IPS-NIHi11 (cell line): Measurements from ENCODE around the gene FBP1.

ENCODE experiments used
- DNase-seq: peaks from one replicate; pipeline ENCODE4 v3.0.0; 2012; ENCODE audit warnings: mixed read lengths, low spot score

The FBP1 gene

DNA sequence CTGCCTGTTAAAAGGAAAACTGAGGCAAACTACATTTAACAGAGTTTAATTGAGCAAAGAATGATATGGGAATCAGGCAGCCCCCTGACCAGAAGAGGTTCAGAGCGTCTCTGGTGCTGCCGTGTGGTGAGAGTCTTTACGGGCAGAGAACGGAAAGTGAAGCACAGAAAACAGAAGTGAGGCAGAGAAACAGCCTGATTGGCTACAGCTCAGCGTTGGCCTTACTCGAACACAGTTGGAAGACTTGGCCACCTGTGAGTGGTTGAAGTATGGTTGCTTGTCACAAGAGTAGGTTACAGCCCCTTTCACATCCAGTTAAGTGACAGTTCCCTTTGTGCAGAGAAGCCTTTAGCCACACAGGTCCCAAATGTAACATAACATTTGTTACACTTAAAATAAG, 16.9 kb upstream of the FBP1 start:
- no peak for DNase-seq

DNA sequence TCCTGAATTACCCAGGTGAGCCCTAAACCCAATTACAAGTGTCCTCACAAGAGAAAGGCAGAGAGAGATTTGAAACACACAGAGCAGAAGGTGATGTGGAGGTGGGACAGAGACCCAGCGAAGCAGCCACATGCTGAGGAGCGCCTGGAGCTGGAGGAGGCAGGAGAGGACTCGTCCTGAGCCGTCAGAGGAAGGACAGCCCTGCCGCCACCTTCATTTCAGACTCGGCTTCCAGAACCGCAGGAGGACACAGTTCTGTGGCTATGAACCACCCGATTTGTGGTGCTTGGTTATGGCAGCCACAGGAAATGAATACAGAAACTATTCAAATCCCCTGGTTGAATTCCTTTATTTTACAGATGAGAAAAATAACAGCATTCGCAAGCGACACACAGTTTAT, 16.4 kb upstream of the FBP1 start:
- no peak for DNase-seq

GRCh38 chr9:94654165-94654894, 15.0 kb upstream of the FBP1 start:
- DNase-seq, result no peak

GRCh38 chr9:94650949-94651348, 11.6 kb upstream of the FBP1 start:
- DNase-seq, result no peak

- DNase-seq, result no peak
These were observed 9.9 kb upstream of the FBP1 start for GRCh38 chr9:94649100-94649819.

GRCh38 chr9:94648185-94648584, 8.9 kb upstream of the FBP1 start:
- DNase-seq, result no peak

GRCh38 chr9:94645901-94646300, 6.6 kb upstream of the FBP1 start:
- no peak for DNase-seq

DNA sequence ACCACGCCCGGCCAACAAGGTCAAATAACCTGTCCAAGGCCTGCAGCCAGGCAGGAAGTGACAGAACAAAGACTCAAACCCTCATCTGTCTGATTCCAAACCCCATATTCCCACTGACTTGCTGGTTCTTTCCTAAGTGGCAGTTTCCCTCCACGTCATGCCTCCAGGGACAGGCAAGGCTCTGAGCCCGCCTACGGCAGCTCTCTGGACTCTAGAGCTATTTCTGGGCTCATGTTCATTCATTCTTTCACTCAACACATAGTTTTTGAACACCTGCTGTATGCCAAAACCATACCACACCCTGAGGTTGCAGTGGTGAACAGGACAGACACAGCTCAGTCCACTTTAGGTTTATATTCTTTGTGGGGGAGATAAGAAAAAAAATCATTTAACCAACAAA, 5.2 kb upstream of the FBP1 start:
- DNase-seq, result no peak

GRCh38 chr9:94643741-94644140, 4.4 kb upstream of the FBP1 start:
- no peak for DNase-seq

- no peak for DNase-seq
These were observed 3.9 kb upstream of the FBP1 start for GRCh38 chr9:94643176-94643575.

- DNase-seq, result no peak
These were observed 3.2 kb upstream of the FBP1 start for GRCh38 chr9:94642501-94642900.

- DNase-seq, result peak; percentile 70
These were observed 670 bp upstream of the FBP1 start for GRCh38 chr9:94639999-94640376.

- DNase-seq, result no peak
These were observed 820 bp downstream of the FBP1 start for GRCh38 chr9:94638335-94639060.

DNA sequence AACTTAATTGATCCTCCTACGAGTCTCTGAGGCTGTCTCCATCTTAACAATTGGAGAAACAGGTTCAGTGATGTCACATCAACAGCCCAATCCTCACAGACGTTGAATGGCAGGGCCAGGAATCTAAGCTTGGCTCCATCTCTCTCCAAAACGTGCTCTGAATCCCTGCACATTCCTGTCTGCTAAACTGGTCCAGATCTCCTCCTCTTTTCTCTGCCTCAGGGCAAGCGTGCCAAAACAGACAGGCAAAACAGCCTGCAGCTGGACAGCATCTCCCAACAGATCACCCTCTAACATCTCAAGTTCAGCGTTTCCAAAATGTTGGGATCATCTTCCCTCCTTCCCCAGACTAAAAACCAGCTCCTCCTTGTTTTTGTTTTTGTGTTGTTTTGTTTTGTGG, 6.6 kb downstream of the FBP1 start:
- DNase-seq, result no peak

- DNase-seq, result no peak
These were observed 7.7 kb downstream of the FBP1 start for GRCh38 chr9:94631599-94631998.

- DNase-seq, result peak; percentile 49
These were observed 8.5 kb downstream of the FBP1 start for GRCh38 chr9:94630833-94631232.

DNA sequence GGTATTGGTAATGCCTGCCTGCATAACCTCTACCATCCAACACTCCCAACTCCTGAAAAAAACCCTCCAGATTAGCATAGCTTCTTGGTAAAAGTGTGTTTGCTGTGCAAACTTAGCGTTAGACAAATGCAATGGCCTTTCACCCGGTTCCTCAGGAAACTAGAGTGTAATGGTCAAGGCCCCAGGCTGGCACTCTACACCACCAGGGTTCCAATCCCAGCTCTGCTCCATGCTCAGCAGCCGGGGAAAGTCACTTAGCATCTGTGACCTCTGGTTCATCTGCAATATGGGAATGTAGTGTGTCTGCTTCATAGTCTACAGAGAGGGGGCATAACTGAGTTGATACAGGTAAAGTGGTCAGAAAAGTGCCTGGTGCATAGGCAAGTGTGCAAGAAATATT, 9.0 kb downstream of the FBP1 start:
- DNase-seq, result no peak

GRCh38 chr9:94627287-94627686, 12.0 kb downstream of the FBP1 start:
- DNase-seq, result peak; percentile 31

DNA sequence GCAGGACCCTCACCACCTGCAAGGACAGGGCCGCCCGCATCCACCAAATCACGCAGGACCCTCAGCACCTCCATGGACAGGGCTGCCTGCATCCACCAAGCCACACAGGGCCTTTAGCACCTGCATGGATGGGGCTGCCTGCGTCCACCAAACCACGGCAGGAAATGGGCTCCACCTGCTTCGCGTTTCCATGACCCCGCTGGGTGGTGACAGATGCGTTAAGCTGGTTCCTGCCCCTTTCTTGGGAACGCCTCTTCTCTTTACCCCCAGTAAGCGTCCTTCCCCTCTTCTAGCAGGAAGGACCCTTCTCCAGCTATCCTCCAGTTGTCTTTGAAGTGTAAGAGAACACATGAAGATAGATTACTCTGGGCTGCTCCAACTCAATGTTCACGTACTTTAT, 13.5 kb downstream of the FBP1 start:
- no peak for DNase-seq

DNA sequence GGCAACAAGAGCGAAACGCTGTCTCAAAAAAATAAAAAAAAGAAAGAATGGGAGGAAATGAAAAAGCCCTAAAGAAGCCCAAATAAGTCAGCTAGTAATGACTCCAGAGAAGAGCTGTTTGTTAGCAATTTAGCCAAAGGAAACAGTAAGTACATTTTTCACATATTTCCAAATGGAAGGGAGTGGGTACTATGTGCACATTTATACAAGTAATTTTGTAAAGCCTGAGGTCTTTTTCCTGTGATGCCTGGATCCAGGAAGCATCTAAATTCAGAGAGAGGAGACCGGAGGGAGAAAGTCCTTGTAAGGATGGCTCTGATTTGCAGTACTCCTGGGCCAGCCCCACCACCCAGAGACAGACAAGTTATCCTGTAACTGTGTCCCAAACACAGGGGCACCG, 14.7 kb downstream of the FBP1 start:
- DNase-seq, result no peak

DNA sequence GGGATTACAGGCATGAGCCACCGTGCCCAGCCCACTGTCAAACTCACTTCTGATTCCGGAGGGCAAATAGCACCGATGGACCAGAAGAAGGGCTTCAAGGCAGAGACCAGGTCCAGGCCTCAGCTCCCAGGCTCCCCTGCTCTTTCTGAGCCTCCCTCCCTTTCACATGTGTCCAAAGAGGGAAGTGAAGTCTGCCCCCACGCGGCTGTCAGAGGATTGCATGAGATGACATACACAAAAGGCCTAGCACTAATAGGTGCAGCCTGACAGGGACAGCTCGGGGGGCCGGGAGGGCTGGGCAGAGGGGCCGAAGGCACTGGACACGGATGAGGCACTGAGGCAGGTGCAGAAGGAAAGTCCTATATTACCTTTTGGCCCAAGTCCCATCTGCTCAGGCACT, 16.1 kb downstream of the FBP1 start:
- DNase-seq, result peak; percentile 74

DNA sequence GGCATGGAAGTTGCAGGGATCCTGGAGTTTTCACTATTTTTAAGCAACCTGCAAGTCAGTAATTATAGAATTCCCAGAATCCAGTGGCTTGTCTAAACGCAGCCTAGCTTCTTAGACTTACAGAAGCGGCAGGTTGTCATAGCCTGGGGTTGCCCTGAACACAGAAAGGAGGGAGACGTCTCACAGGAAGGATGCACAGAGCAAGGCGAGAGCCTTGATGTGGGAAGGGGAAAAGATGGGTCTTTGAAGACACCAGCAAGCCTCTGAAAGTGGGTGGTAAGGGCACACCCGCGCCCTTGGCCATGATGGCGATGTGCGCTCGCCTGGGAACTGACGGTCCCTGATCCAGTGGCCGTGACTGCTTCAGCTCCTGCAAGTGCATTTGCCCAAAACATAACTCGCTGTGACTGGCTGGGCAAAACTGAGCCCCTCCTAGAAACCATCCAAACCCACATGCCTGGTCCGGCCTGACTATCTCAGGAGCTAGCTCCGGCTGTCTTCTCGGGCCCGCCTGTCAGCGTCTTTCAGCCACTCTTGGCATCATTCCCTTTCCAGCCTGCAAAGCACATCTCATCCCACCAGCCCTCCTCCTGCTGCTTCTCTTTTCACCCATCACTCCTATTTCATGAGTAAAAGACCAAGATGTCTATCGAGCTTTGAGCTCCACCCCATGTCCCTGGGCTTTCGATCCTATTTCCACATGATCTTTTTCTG, 17.1 kb downstream of the FBP1 start:
- DNase-seq, result no peak

- DNase-seq, result no peak
These were observed 20.3 kb downstream of the FBP1 start for GRCh38 chr9:94619026-94619425.
